Measurements from ENCODE around the gene KTI12.
A peak's percentile ranks its signal among the peaks of the same experiment; 100 is the strongest.

- TF ChIP-seq CTCF (IDR thresholded peaks at IDR 0.05; ENCODE audit: insufficient read depth, low read length) (no peak), REST (IDR thresholded peaks at IDR 0.05; ENCODE audit: insufficient replicate concordance, low read depth) (no peak), POLR2AphosphoS5 (IDR thresholded peaks at IDR 0.05; ENCODE audit: low read depth) (no peak), GABPA (IDR thresholded peaks at IDR 0.05; ENCODE audit: low read depth) (no peak), SPI1 (IDR thresholded peaks at IDR 0.05; ENCODE audit: borderline replicate concordance, low read depth) (peak; percentile 47; the same call in 1 of the 2 replicates)
These were observed 23.6 kb upstream of the KTI12 start for GRCh38 chr1:52057255-52057654.
